Astrocyte (in vitro differentiated cells and primary cell): Measurements from ENCODE around the gene SLC6A7. TPM values are rescaled to one million over a fixed set of nuclear protein-coding genes. Genes with fewer than 3 reads are reported as not detected.
A peak's percentile ranks its signal among the peaks of the same experiment; 100 is the strongest.

Experiments used
- DNase-seq: peaks from one replicate; pipeline ENCODE4 v3.0.0-alpha.2; 2010; ENCODE audit warnings: low read depth
- FAIRE-seq: peaks from 2 replicates; lab custom pipeline; 2011; peaks lifted over from hg19 to GRCh38; lab: Jason Lieb, UNC
- H2AFZ ChIP-seq: 2 replicates; pipeline ENCODE4 v1.6.0; 2012; ENCODE audit warnings: low read depth, low read length, inconsistent platforms
- H3K27ac ChIP-seq: 2 replicates; pipeline ENCODE4 v1.5.1; 2011; ENCODE audit warnings: low read depth, low read length, inconsistent platforms
- H3K27me3 ChIP-seq: 2 replicates; pipeline ENCODE4 v1.6.0; 2011; ENCODE audit warnings: low read length, inconsistent platforms; ENCODE audit not compliant: insufficient read depth
- H3K36me3 ChIP-seq: 2 replicates; pipeline ENCODE4 v1.5.1; 2011; ENCODE audit warnings: low read length, inconsistent platforms; ENCODE audit not compliant: insufficient read depth
- H3K4me1 ChIP-seq: 2 replicates; pipeline ENCODE4 v1.5.1; 2011; ENCODE audit warnings: low read length, inconsistent platforms; ENCODE audit not compliant: insufficient read depth
- H3K4me2 ChIP-seq: 2 replicates; pipeline ENCODE4 v1.6.0; 2012; ENCODE audit warnings: low read length, inconsistent platforms
- H3K4me3 ChIP-seq: 2 replicates; pipeline ENCODE4 v1.5.1; 2011; ENCODE audit warnings: low read depth, mild to moderate bottlenecking, low read length, inconsistent platforms; ENCODE audit not compliant: insufficient read depth
- H3K79me2 ChIP-seq: 2 replicates; pipeline ENCODE4 v1.6.0; 2012; ENCODE audit warnings: mild to moderate bottlenecking, low read length, inconsistent platforms; ENCODE audit not compliant: insufficient read depth
- H3K9ac ChIP-seq: 2 replicates; pipeline ENCODE4 v1.6.0; 2012; ENCODE audit warnings: mild to moderate bottlenecking, low read length, inconsistent platforms
- H3K9me3 ChIP-seq: 2 replicates; pipeline ENCODE4 v1.5.1; 2012; ENCODE audit warnings: low read depth, mild to moderate bottlenecking, low read length, inconsistent platforms; ENCODE audit not compliant: insufficient read depth
- H4K20me1 ChIP-seq: 2 replicates; pipeline ENCODE4 v1.6.0; 2012; ENCODE audit warnings: low read length, inconsistent platforms; ENCODE audit not compliant: insufficient read depth
- H3K27ac Mint-ChIP-seq: one replicate; pipeline ENCODE4 v1.8.0; 2021; ENCODE audit warnings: mild to moderate bottlenecking, mixed read lengths; ENCODE audit not compliant: unreplicated experiment
- H3K27me3 Mint-ChIP-seq: one replicate; pipeline ENCODE4 v1.8.0; 2021; ENCODE audit warnings: low read depth, mixed read lengths; ENCODE audit not compliant: unreplicated experiment
- H3K36me3 Mint-ChIP-seq: one replicate; pipeline ENCODE4 v1.8.0; 2021; ENCODE audit warnings: low read depth, mixed read lengths; ENCODE audit not compliant: unreplicated experiment
- H3K4me1 Mint-ChIP-seq: one replicate; pipeline ENCODE4 v1.8.0; 2021; ENCODE audit warnings: low read depth, mixed read lengths; ENCODE audit not compliant: unreplicated experiment
- H3K4me3 Mint-ChIP-seq: one replicate; pipeline ENCODE4 v1.8.0; 2021; ENCODE audit warnings: mild to moderate bottlenecking, moderate library complexity, mixed read lengths; ENCODE audit not compliant: unreplicated experiment
- H3K9me3 Mint-ChIP-seq: one replicate; pipeline ENCODE4 v1.8.0; 2021; ENCODE audit warnings: mild to moderate bottlenecking, mixed read lengths; ENCODE audit not compliant: unreplicated experiment
- EZH2 ChIP-seq: IDR thresholded peaks from 2 replicates; pipeline ENCODE4 v1.6.1; 2012; ENCODE audit warnings: mild to moderate bottlenecking, low read length, inconsistent platforms; ENCODE audit not compliant: insufficient read depth
- total RNA-seq: library from RNA; stranded (reverse); gene quantifications from 2 replicates; pipeline ENCODE4 v1.2.1, GENCODE V29; 2021
- TF ChIP-seq, protein P1 (sequence below): IDR thresholded peaks from 2 replicates; pipeline ENCODE4 v1.5.1; 2011; ENCODE audit warnings: low read depth, mild to moderate bottlenecking, inconsistent platforms, low read length, moderate library complexity; ENCODE audit not compliant: insufficient read depth

SLC6A7 gene
- total RNA-seq, 1 donor from 2014 or later = not detected

DNA sequence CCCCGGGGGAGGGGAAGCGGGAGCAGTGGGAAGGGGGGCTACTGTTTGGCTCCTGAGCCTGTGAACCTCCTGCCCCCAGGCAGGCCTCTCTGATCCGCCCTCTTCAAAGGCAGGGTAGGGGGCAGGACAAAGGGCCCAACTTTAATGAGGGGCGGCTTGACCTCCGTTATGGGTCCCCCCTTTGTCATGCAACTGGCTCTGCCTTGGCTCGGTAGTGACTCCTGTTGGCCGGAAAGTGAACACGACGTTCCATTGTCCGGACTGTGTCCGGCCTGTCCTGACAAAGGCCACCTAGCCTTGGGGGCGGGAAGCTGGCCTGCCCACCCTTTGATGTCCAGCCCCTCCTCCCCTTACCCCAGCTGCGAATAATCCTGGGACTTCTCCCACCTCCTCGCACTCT is 22.0 kb upstream of the SLC6A7 start:
- peaks cover 3% of the 10 kb centered on the region for H3K9me3 Mint-ChIP-seq
- H3K36me3 ChIP-seq = no peaks in the 10 kb centered on the region
- H2AFZ ChIP-seq = no peak overlapping the region
- no peak overlapping the region for H3K4me2 ChIP-seq
- no peak overlapping the region for H3K9ac ChIP-seq
- no peak for DNase-seq
- no peaks in the 10 kb centered on the region for H3K9me3 ChIP-seq
- H3K79me2 ChIP-seq = no peaks in the 10 kb centered on the region
- no peak for FAIRE-seq
- H3K36me3 Mint-ChIP-seq = peaks cover 3% of the 10 kb centered on the region
- H3K27ac ChIP-seq = no peak overlapping the region
- peaks cover 64% of the 10 kb centered on the region for H3K27me3 Mint-ChIP-seq
- no peak overlapping the region for H3K4me3 ChIP-seq
- peaks cover 27% of the 10 kb centered on the region for H3K27me3 ChIP-seq
- H4K20me1 ChIP-seq = no peaks in the 10 kb centered on the region
- H3K4me1 ChIP-seq = no peaks in the 10 kb centered on the region
- no peak overlapping the region for H3K4me3 Mint-ChIP-seq
- no peak overlapping the region for H3K27ac Mint-ChIP-seq
- H3K4me1 Mint-ChIP-seq = peaks cover 8% of the 10 kb centered on the region
- TF ChIP-seq, protein P1, sequence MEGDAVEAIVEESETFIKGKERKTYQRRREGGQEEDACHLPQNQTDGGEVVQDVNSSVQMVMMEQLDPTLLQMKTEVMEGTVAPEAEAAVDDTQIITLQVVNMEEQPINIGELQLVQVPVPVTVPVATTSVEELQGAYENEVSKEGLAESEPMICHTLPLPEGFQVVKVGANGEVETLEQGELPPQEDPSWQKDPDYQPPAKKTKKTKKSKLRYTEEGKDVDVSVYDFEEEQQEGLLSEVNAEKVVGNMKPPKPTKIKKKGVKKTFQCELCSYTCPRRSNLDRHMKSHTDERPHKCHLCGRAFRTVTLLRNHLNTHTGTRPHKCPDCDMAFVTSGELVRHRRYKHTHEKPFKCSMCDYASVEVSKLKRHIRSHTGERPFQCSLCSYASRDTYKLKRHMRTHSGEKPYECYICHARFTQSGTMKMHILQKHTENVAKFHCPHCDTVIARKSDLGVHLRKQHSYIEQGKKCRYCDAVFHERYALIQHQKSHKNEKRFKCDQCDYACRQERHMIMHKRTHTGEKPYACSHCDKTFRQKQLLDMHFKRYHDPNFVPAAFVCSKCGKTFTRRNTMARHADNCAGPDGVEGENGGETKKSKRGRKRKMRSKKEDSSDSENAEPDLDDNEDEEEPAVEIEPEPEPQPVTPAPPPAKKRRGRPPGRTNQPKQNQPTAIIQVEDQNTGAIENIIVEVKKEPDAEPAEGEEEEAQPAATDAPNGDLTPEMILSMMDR = peak; percentile 4
- no peak for TF ChIP-seq EZH2

GRCh38 chr5:150168864-150169263 is 21.0 kb upstream of the SLC6A7 start:
- Mint-ChIP-seq H3K9me3 (peaks cover 3% of the 10 kb centered on the region), H3K36me3 (peaks cover 3% of the 10 kb centered on the region), H3K4me1 (peaks cover 11% of the 10 kb centered on the region), H3K4me3 (no peak overlapping the region), H3K27me3 (peaks cover 74% of the 10 kb centered on the region), H3K27ac (peak overlapping the region; percentile 54)
- H3K4me3 ChIP-seq = no peak overlapping the region
- H3K79me2 ChIP-seq = no peaks in the 10 kb centered on the region
- no peak for DNase-seq
- no peaks in the 10 kb centered on the region for H3K9me3 ChIP-seq
- H4K20me1 ChIP-seq = no peaks in the 10 kb centered on the region
- no peaks in the 10 kb centered on the region for H3K4me1 ChIP-seq
- FAIRE-seq = no peak
- no peak overlapping the region for H2AFZ ChIP-seq
- peaks cover 27% of the 10 kb centered on the region for H3K27me3 ChIP-seq
- no peak overlapping the region for H3K9ac ChIP-seq
- H3K27ac ChIP-seq = no peak overlapping the region
- H3K36me3 ChIP-seq = no peaks in the 10 kb centered on the region
- H3K4me2 ChIP-seq = no peak overlapping the region
- no peak for TF ChIP-seq EZH2
- TF ChIP-seq, protein P1 = no peak

DNA sequence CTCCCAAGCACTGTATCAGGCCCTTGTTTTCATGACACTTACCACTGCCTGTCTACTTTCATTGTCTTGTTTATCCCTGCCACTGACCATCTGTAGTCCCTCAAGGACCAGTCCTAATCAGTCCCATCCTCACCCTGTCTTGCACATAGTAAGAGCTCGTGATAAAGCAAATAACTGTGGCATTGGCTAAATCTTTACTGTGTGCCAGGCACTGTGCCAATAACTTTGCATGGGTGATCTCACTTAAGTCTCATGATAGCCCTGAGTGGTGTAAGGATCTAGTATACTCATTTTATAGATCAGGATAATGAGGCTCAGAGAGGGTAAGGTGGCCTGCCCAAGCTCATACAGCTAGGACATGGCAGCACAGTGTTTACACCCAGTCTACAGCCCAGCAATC is 17.7 kb upstream of the SLC6A7 start:
- H3K36me3 ChIP-seq = no peaks in the 10 kb centered on the region
- no peak overlapping the region for H3K9ac ChIP-seq
- Mint-ChIP-seq H3K4me1 (peaks cover 3% of the 10 kb centered on the region), H3K4me3 (no peak overlapping the region), H3K9me3 (peaks cover 3% of the 10 kb centered on the region), H3K36me3 (peaks cover 3% of the 10 kb centered on the region), H3K27ac (no peak overlapping the region), H3K27me3 (peaks cover 71% of the 10 kb centered on the region)
- H3K79me2 ChIP-seq = no peaks in the 10 kb centered on the region
- peaks cover 27% of the 10 kb centered on the region for H3K27me3 ChIP-seq
- no peaks in the 10 kb centered on the region for H4K20me1 ChIP-seq
- no peak overlapping the region for H3K4me3 ChIP-seq
- no peaks in the 10 kb centered on the region for H3K9me3 ChIP-seq
- no peak overlapping the region for H3K27ac ChIP-seq
- FAIRE-seq (no peak), DNase-seq (peak; percentile 39)
- H3K4me1 ChIP-seq = peaks cover 6% of the 10 kb centered on the region
- H3K4me2 ChIP-seq = no peak overlapping the region
- H2AFZ ChIP-seq = no peak overlapping the region
- TF ChIP-seq, protein P1 = no peak
- TF ChIP-seq EZH2 = no peak
